Cardiac muscle cell (in vitro differentiated cells and primary cell): ENCODE data around the gene ATP8B2. TPM values are rescaled to one million over a fixed set of nuclear protein-coding genes. Genes with fewer than 3 reads are reported as not detected.
"Not testable (repeated sequence)": the region's sequence is repeated elsewhere in the genome, so short reads cannot be mapped to it uniquely, and the experiment has no call there.

Experiments used
- DNase-seq, 2 donors: peaks; one replicate each; pipeline versions ENCODE4 v3.0.0 to v3.0.0-alpha.2; 2010 to 2017; ENCODE audit warnings: low read depth in 1 of 2, low spot score in 1 of 2
- H3K27ac ChIP-seq: fragments of 200-600 bp; sonication (generic); 2 replicates; pipeline ENCODE4 v1.5.1; 2016
- H3K27me3 ChIP-seq: fragments of 200-600 bp; sonication (generic); 2 replicates; pipeline ENCODE4 v1.6.0; 2016; ENCODE audit warnings: control low read depth
- H3K36me3 ChIP-seq: fragments of 200-600 bp; sonication (generic); 2 replicates; pipeline ENCODE4 v1.5.1; 2016; ENCODE audit warnings: control low read depth
- H3K4me1 ChIP-seq: fragments of 200-600 bp; sonication (generic); 2 replicates; pipeline ENCODE4 v1.8.1; 2017; ENCODE audit warnings: low read depth, mild to moderate bottlenecking, mixed run types
- H3K4me3 ChIP-seq: fragments of 200-600 bp; sonication (generic); 2 replicates; pipeline ENCODE4 v1.5.1; 2016; ENCODE audit warnings: mild to moderate bottlenecking
- H3K9me3 ChIP-seq: fragments of 200-600 bp; sonication (generic); 2 replicates; pipeline ENCODE4 v1.5.1; 2017; ENCODE audit warnings: low read depth, mild to moderate bottlenecking, control low read depth
- polyA plus RNA-seq: library from polyadenylated mRNA; unstranded; fragments of >200 nt; fragmentation: Nextera tagmentation; extraction: Ambion mirVana; gene quantifications from 2 replicates; pipeline ENCODE4 v1.2.1, GENCODE V29; 2016
- total RNA-seq: library from RNA; depleted of rRNA; stranded (reverse); fragments of >200 nt; gene quantifications from 2 replicates; pipeline ENCODE4 v1.2.3, GENCODE V29; 2016
- TF ChIP-seq, protein P1 (sequence below): IDR thresholded peaks from 2 replicates; pipeline ENCODE4 v1.5.1; 2012; ENCODE audit warnings: low read depth, mild to moderate bottlenecking, low read length

Gene ATP8B2
- total and polyA plus RNA-seq, 2 experiments from 2014 or later, result 13.5 to 116 TPM

DNA sequence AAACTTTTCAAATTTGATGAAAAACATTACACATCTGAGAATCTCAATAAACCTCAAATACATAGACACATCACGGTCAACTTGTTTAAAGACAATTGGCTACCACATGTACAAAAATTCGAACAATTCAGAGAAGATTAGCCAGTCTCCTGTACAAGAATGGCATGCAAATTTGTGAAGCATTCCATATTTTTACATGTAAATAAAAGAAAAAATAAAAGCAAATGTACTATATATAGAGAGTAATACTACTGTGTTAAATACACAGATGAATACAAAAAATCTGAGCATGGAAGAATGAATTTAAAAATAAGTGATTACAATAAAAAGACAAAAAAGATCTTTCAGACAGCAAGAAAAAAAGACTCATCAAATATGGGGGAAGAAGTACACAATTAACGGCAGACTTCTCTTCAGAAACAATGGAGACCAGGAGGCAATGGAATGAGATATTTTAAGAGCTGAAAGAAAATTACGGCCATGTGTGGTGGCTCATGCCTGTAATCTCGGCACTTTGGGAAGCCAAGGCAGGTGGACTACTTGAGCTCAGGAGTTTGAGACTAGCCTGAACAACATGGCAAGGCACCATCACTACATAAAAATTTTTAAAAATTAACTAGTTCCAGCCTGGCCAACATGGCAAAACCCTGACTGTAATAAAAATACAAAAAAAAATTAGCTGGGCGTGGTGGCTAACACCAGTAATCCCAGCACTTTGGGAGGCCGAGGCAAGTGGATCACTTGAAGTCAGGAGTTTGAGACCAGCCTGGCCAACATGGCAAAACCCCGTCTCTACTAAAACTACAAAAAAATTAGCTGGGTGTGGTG lies 29.7 kb upstream of the ATP8B2 start:
- no peaks in the 10 kb centered on the region for H3K36me3 ChIP-seq
- no peak for DNase-seq
- H3K27me3 ChIP-seq, result no peaks in the 10 kb centered on the region
- no peak overlapping the region for H3K4me3 ChIP-seq
- no peaks in the 10 kb centered on the region for H3K4me1 ChIP-seq
- TF ChIP-seq, protein P1, sequence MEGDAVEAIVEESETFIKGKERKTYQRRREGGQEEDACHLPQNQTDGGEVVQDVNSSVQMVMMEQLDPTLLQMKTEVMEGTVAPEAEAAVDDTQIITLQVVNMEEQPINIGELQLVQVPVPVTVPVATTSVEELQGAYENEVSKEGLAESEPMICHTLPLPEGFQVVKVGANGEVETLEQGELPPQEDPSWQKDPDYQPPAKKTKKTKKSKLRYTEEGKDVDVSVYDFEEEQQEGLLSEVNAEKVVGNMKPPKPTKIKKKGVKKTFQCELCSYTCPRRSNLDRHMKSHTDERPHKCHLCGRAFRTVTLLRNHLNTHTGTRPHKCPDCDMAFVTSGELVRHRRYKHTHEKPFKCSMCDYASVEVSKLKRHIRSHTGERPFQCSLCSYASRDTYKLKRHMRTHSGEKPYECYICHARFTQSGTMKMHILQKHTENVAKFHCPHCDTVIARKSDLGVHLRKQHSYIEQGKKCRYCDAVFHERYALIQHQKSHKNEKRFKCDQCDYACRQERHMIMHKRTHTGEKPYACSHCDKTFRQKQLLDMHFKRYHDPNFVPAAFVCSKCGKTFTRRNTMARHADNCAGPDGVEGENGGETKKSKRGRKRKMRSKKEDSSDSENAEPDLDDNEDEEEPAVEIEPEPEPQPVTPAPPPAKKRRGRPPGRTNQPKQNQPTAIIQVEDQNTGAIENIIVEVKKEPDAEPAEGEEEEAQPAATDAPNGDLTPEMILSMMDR, result no peak
- no peaks in the 10 kb centered on the region for H3K9me3 ChIP-seq
- H3K27ac ChIP-seq, result no peak overlapping the region

DNA sequence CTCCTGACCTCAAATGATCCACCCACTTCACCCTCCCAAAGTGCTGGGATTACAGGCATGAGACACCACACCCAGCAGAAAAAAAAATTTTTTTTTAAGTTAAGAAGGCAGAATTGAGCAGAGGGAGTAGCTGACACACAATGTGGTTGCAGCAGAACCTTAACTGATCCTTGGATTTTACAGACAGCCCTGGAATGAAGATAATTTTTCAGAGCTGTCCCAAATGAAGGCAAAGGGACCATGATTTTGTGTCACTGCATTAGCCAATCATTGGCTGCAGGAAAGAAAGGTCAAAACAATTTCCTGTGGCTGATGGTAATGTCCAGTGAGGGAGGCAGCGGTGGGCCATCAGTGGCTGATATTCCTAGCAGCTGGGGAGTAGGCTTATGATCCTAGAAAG lies 23.7 kb upstream of the ATP8B2 start:
- Histone ChIP-seq H3K4me3 (no peak overlapping the region), H3K4me1 (no peaks in the 10 kb centered on the region), H3K36me3 (no peaks in the 10 kb centered on the region), H3K27me3 (no peaks in the 10 kb centered on the region), H3K9me3 (no peaks in the 10 kb centered on the region), H3K27ac (no peak overlapping the region)
- TF ChIP-seq, protein P1, result no peak
- DNase-seq, result no peak

DNA sequence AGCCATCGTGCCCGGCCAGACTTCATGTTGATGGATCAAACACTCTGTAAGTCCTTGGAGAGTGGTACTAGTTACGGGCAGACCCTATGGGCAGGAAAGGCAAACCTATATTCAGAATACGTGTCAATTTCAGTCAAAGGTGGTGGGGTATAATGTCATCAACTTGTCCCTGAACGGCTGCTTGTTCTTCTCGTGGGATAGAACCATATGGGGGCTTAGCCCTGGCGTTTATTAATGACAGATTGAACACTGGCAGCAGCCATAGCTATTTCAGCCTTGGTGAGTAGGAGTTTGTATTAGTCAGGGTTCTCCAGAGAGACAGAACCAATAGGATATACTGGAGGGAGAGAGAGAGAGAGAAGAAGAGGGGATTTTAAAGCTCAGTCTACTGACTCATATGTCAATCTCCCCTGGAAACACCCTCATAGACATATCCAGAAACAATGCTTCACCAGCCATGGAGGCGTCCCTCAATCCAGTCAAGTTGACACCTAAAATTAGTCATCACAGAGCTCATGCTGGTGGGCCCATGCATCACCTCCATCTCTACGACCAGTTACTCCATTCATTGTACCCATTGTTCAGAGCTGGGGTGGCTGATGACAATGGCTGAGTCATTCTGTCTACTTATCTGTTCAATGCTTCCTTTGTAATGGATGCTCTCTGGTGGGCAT lies 20.5 kb upstream of the ATP8B2 start:
- Histone ChIP-seq H3K4me3 (no peak overlapping the region), H3K27me3 (no peaks in the 10 kb centered on the region), H3K9me3 (no peaks in the 10 kb centered on the region), H3K36me3 (no peaks in the 10 kb centered on the region), H3K4me1 (no peaks in the 10 kb centered on the region), H3K27ac (no peak overlapping the region)
- no peak for DNase-seq
- TF ChIP-seq, protein P1, result no peak

DNA sequence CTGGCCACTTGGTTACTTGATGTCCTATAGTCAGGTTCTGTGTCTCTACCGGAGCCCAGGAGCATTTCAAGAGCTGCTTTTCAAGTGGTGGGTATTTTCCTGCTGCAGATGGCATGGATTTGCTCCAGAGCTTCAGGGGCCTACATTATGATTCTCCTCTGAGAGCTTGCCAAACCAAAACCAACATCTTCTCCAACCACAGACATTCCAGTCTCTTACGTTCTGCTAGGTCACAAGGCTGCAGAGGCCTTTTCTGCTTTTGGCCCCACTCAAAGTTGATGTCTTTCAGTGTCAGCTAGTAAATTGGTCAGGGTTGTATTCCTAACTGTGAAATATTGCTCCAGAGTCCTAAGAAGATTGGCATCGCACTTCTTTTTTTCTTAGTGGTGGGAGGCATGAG lies 19.2 kb upstream of the ATP8B2 start:
- H3K4me3 ChIP-seq, result no peak overlapping the region
- DNase-seq, result peak in 1 of 2 donors; percentile 58
- TF ChIP-seq, protein P1, result no peak

DNA sequence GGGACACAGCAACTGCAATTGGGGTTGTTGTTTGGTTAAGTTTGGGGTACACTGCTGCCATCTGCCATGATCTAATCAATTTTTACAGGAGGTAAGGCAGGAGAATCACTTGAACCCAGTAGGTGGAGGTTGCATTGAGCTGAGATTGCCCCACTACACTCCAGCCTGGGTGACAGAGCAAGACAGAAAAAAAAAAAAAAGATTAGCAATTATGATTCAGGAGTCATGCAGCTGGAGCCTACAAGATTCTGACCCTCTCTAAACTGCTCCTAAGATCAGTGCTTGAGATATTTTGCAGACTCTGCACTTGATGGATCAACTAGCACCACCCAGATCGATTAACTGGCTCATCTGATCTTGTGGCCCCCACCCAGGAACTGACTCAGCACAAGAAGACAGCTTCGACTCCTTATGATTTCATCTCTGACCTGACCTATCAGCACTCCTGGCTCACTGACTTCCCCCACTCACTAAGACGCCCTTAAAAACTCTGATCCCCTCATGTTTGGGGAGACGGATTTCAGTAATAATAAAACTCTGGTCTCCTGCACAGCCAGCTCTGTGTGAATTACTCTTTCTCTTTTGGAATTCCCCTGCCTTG lies 17.6 kb upstream of the ATP8B2 start:
- H3K27ac ChIP-seq, result not testable (repeated sequence)

More for the DNA sequence above, 19.2 kb upstream of the ATP8B2 start:
- H3K27me3 ChIP-seq, result no peaks in the 10 kb centered on the region
- H3K9me3 ChIP-seq, result no peaks in the 10 kb centered on the region
- no peak overlapping the region for H3K27ac ChIP-seq
- no peaks in the 10 kb centered on the region for H3K36me3 ChIP-seq
- no peaks in the 10 kb centered on the region for H3K4me1 ChIP-seq

DNA sequence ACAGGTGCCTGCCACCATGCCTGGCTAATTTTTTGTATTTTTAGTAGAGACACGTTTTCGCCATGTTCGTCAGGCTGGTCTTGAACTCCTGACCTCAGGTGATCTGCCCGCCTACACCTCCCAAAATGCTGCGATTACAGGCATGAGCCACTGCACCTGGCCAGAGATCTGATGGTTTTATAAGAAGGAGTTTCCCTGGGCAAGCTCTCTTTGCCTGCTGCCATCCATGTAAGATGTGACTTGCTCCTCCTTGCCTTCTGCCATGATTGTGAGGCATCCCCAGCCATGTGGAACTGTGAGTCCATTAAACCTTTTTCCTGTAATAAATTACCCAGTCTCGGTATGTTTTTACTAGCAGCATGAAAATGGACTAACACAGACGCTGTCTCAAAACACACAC lies 16.2 kb upstream of the ATP8B2 start:
- H3K4me1 ChIP-seq, H3K36me3 ChIP-seq, H3K9me3 ChIP-seq, DNase-seq, H3K27me3 ChIP-seq, H3K4me3 ChIP-seq, H3K27ac ChIP-seq: not testable (repeated sequence)

More for the DNA sequence above, 17.6 kb upstream of the ATP8B2 start:
- not testable (repeated sequence) for H3K27me3 ChIP-seq, H3K4me1 ChIP-seq, DNase-seq, H3K9me3 ChIP-seq, H3K36me3 ChIP-seq, H3K4me3 ChIP-seq

DNA sequence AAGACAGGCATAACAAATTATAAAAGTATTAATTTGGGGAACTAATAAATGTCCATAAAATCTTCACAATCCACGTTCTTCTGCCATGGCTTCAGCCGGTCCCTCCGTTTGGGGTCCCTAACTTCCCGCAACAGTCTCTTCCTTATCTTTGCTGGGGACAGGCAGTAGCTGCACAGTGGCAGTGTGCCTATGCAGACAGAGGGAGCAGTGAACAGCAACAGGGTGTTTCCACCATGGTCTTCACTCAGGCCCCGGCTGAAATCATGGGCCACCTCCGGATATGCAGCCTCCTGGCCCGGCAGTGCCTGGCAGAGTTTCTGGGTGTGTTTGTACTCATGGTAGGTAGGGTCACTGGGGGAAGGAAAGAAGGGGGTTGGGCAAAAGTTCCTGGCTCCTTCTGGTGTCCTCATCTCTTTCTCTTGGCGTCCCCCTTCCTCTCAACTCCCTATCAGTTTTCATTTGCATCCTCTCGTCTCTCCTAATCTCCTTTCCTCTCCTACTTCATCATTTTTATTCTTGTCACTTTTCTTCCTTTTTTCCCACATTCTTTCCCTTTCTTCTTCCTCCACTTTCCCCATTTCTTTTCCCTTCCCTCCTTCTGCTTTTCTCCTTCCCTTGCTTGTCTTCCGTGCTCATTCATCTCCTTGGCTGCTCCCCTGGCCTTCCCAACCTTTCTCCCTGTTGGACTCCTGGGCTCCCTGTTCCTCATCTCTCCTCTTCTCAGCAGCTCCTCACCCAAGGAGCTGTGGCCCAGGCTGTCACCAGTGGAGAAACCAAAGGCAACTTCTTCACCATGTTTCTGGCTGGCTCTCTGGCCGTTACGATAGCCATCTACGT lies 12.9 kb upstream of the ATP8B2 start:
- H3K27ac ChIP-seq, H3K4me3 ChIP-seq, DNase-seq, H3K9me3 ChIP-seq, H3K36me3 ChIP-seq, H3K4me1 ChIP-seq, H3K27me3 ChIP-seq: not testable (repeated sequence)
